ENCODE data around the gene NUDT8. TPM values are rescaled to one million over a fixed set of nuclear protein-coding genes. Genes with fewer than 3 reads are reported as not detected.
"Not testable (repeated sequence)": the region's sequence is repeated elsewhere in the genome, so short reads cannot be mapped to it uniquely, and the experiment has no call there.

NUDT8 gene
- total RNA-seq, 1 donor from 2014 or later = 6.0 TPM

DNA sequence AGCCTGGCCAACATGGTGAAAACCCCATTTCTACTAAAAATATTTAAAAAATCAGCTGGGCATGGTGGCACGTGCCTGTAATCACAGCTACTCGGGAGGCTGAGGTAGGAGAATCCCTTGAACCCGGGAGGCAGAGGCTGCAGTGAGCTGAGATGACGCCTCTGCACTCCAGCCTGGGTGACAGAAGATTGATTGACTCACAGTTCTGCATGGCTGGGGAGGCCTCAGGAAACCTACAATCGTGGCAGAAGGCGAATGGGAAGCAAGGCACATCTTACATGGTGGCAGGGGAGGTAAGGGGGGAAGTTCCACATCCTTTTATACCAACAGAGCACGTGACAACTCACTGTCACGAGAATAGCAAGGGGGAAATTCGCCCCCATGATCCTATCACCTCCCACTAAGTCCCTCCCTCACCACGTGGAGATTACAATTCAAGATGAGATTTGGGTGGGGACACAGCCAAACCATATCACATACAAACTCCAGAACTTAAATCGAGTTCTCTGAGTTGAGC lies 40.8 kb downstream of the NUDT8 start:
- not testable (repeated sequence) for DNase-seq

DNA sequence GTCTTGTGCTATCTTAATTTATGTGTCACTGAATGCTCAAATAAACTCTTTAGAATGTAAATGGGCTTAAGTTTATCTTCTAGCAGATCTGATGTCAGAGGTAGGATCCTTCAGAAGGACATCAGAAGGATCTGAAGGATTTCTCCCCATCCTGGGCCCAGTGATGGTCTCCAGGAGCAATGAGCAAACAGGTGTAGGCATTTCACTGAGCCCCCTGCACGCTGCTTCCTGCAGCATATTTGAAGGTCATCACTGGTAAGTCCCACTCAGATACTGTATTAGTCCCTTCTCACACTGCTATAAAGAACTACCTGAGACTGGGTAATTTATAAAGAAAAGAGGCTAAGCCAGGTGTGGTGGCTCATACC lies 41.6 kb downstream of the NUDT8 start:
- DNase-seq = no peak

DNA sequence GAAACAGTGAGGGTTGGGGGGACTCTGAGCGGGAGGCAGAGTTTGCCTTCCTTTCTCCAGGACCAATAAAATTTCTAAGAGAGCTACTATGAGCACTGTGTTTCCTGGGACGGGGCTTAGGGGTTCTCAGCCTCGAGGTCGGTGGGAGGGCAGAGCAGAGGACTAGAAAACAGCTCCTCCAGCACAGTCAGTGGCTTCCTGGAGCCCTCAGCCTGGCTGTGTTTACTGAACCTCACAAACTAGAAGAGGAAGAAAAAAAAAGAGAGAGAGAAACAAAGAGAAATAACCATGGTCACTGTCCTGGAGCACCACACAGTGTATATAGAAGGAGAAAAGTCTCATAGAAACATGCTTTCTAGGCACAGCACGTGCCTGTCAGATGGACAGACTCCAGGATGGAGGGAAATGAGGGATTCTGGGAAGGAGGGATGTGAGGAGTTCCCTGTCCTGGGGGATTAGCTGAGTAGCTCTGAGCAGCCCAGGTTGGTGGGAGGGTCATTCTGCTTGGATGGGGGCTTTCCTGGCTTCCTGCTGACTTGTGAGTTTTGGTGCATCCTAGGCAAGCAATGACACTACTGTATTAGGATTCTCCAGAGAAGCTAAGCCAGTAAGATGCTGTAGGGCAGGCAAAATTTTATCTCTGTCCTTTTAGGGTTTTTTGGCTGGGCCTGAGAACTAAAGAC lies 43.0 kb downstream of the NUDT8 start:
- DNase-seq = no peak

DNA sequence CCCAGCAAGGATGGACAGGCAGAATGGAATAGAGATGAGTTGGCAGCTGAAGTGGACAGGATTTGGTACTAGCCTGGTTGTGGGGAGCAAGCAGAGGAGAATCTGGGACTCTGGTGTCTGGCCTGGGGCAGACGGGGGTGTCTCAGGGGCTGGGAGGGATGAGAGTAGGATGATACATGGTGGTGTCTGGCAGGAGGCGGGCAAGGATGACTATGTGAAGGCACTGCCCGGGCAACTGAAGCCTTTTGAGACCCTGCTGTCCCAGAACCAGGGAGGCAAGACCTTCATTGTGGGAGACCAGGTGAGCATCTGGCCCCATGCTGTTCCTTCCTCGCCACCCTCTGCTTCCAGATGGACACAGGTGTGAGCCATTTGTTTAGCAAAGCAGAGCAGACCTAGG lies 43.8 kb downstream of the NUDT8 start:
- no peak for DNase-seq

DNA sequence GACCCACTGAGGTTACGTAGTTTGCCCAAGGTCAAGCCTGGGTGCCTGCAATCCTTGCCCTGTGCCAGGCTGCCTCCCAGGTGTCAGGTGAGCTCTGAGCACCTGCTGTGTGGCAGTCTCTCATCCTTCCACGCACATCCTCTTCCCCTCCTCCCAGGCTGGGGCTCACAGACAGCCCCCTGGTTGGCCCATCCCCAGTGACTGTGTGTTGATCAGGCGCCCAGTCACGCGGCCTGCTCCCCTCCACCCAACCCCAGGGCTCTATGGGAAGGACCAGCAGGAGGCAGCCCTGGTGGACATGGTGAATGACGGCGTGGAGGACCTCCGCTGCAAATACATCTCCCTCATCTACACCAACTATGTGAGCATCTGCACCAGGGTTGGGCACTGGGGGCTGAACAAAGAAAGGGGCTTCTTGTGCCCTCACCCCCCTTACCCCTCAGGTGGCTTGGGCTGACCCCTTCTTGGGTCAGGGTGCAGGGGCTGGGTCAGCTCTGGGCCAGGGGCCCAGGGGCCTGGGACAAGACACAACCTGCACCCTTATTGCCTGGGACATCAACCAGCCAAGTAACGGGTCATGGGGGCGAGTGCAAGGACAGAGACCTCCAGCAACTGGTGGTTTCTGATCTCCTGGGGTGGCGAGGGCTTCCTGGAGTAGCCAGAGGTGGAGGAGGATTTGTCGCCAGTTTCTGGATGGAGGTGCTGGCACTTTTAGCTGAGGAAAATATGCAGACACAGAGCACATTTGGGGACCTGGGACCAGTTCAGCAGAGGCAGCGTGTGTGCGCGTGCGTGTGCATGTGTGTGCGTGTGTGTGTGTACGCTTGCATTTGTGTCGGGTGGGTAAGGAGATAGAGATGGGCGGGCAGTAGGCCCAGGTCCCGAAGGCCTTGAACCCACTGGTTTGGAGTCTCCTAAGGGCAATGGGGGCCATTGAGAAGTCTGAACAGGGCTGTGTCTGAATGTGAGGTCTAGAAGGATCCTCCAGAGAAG lies 44.6 kb downstream of the NUDT8 start:
- no peak for DNase-seq

DNA sequence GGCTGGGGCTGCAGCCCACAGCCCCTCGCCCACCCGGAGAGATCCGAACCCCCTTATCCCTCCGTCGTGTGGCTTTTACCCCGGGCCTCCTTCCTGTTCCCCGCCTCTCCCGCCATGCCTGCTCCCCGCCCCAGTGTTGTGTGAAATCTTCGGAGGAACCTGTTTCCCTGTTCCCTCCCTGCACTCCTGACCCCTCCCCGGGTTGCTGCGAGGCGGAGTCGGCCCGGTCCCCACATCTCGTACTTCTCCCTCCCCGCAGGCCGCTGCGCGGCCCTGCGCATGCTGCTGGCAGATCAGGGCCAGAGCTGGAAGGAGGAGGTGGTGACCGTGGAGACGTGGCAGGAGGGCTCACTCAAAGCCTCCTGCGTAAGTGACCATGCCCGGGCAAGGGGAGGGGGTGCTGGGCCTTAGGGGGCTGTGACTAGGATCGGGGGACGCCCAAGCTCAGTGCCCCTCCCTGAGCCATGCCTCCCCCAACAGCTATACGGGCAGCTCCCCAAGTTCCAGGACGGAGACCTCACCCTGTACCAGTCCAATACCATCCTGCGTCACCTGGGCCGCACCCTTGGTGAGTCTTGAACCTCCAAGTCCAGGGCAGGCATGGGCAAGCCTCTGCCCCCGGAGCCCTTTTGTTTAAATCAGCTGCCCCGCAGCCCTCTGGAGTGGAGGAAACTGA lies 45.4 kb downstream of the NUDT8 start:
- DNase-seq = peak; percentile 52

DNA sequence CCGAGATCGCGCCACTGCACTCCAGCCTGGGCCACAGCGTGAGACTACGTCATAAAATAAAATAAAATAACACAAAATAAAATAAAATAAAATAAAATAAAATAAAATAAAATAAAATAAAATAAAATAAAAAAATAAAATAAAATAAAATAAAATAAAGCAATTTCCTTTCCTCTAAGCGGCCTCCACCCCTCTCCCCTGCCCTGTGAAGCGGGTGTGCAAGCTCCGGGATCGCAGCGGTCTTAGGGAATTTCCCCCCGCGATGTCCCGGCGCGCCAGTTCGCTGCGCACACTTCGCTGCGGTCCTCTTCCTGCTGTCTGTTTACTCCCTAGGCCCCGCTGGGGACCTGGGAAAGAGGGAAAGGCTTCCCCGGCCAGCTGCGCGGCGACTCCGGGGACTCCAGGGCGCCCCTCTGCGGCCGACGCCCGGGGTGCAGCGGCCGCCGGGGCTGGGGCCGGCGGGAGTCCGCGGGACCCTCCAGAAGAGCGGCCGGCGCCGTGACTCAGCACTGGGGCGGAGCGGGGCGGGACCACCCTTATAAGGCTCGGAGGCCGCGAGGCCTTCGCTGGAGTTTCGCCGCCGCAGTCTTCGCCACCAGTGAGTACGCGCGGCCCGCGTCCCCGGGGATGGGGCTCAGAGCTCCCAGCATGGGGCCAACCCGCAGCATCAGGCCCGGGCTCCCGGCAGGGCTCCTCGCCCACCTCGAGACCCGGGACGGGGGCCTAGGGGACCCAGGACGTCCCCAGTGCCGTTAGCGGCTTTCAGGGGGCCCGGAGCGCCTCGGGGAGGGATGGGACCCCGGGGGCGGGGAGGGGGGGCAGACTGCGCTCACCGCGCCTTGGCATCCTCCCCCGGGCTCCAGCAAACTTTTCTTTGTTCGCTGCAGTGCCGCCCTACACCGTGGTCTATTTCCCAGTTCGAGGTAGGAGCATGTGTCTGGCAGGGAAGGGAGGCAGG lies 46.2 kb downstream of the NUDT8 start, which contains the start of gene GSTP1:
TSS of gene GSTP1 (plus strand) at position 566 of the 958 bp plus-strand sequence. CDS start at position 598, 32 bp downstream.
- DNase-seq = peak; percentile 76

DNA sequence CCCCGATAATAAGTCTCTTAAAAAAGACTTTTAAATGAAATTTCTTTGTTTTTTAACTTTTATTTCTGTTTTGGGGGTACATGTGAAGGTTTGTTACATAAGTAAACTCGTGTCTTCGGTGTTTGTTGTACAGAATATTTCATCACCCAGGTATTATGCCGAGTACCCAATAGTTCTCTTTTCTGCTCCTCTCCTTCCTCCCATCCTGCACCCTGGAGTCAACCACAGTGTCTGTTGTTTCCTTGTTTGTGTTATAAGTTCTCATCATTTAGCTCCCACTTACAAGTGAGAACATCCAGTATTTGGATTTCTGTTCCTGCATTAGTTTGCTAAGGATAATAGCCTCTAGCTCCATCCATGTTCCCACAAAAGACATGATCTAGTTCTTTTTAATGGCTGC lies 47.7 kb downstream of the NUDT8 start:
- DNase-seq = no peak

DNA sequence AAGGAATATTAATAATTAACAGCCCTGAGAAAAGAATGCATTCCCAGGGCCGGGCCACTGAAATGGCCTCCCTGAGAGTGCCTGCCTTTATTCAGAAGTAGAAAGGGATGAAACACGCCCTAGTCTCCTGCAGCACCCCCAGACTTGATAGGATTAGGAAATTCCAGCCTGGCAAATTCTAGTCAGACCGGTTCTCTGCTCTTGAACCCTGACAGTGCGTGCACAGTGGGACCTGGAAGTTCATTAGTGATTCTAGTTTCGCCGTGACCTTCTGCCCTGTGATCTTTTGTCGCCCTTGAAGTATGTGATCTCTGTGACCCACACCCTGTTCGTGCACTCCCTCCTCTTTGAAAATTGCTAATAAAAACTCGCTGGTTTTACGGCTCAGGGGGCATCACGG lies 48.3 kb downstream of the NUDT8 start:
- no peak for DNase-seq

DNA sequence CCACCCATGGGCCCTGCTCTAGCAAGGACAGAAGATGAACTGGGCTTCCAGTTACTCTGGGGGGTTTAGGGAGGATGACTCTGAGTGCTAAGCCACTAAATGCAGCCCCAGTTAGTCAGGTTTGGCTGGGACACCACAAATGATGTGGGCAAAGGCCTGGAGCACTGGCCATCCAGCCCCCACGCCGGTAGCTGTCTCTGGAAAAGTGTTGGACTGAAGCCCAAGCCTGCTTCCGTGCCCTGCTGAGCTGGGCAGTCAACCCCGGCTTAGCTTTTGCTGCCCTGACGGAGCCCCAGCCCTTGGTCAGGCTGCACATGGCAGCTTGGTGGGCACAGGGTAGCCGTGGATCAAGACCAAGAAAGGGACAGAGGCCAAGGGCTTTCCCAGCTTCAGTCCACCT lies 51.8 kb downstream of the NUDT8 start:
- no peak for DNase-seq

Small RNAs within 50 kb of the gene (small RNA-seq; reads per million reads assigned to genes)
- not detected for gene AP003385.3 (ENCODE audit: low replicate concordance)

Other genes with a start within 250 kb of the NUDT8 start
- 9.6 TPM for gene RAD9A, start 238.0 kb downstream of the NUDT8 start, total RNA-seq
- 78.3 TPM for gene PPP1CA, start 228.1 kb downstream of the NUDT8 start, total RNA-seq
- 1.2 TPM for gene TBC1D10C, start 225.9 kb downstream of the NUDT8 start, total RNA-seq
- 3.8 TPM for gene CARNS1, start 214.3 kb downstream of the NUDT8 start, total RNA-seq
- 39.8 TPM for gene RPS6KB2, start 201.4 kb downstream of the NUDT8 start, total RNA-seq
- gene PTPRCAP, start 192.3 kb downstream of the NUDT8 start, total RNA-seq = 0.89 TPM
- 30.2 TPM for gene CORO1B, start 186.5 kb downstream of the NUDT8 start, total RNA-seq
- not detected for gene GPR152, start 177.2 kb downstream of the NUDT8 start, total RNA-seq
- 0.49 TPM for gene CABP4, start 174.6 kb downstream of the NUDT8 start, total RNA-seq
- 33.7 TPM for gene TMEM134, start 160.7 kb downstream of the NUDT8 start, total RNA-seq
- 42.8 TPM for gene AIP, start 146.9 kb downstream of the NUDT8 start, total RNA-seq
- 7.5 TPM for gene PITPNM1, start 124.6 kb downstream of the NUDT8 start, total RNA-seq
- gene CDK2AP2, start 121.8 kb downstream of the NUDT8 start, total RNA-seq = 4.5 TPM
- gene CABP2, start 106.5 kb downstream of the NUDT8 start, total RNA-seq = not detected
- 333 TPM for gene GSTP1, start 46.1 kb downstream of the NUDT8 start, total RNA-seq
- gene NDUFV1, start 23.0 kb downstream of the NUDT8 start, total RNA-seq = 121 TPM
- not detected for gene TBX10, start 9.8 kb upstream of the NUDT8 start, total RNA-seq
- gene ACY3, start 20.8 kb upstream of the NUDT8 start, total RNA-seq = 0.20 TPM
- gene ALDH3B2, start 44.7 kb upstream of the NUDT8 start, total RNA-seq = 19.1 TPM